Upper lobe of left lung (tissue), 4 donors: Measurements from ENCODE around the gene COL18A1.

Experiments
- CTCF ChIP-seq, 6 experiments: fragments of 450-650 bp in 4 of 6; fragments of 200-600 bp in 2 of 6; sonication (generic) in 2 of 6; IDR thresholded peaks; one replicate each; pipeline ENCODE4 v1.5.1; 2016 to 2019; ENCODE audit warnings: antibody characterized with exemption in 6 of 6
- EP300 ChIP-seq, 4 donors: sonication (generic); formaldehyde crosslinking; IDR thresholded peaks; one replicate each; pipeline ENCODE4 v1.5.1; 2017; ENCODE audit warnings: antibody characterized with exemption in 4 of 4, control low read depth in 2 of 4
- POLR2A ChIP-seq, 4 donors: fragments of 450-650 bp; IDR thresholded peaks; one replicate each; pipeline ENCODE4 v1.5.1; 2016 to 2017; ENCODE audit warnings: antibody characterized with exemption in 4 of 4, mild to moderate bottlenecking in 2 of 4
- POLR2AphosphoS5 ChIP-seq, 2 donors: sonication (generic); formaldehyde crosslinking; IDR thresholded peaks; one replicate each; pipeline ENCODE4 v1.5.1; 2017; ENCODE audit warnings: antibody characterized with exemption in 2 of 2

GRCh38 chr21:45417951-45418300, 13.0 kb downstream of the COL18A1 start:
- no peak for TF ChIP-seq CTCF (IDR thresholded peaks at IDR 0.05)
- no peak for TF ChIP-seq POLR2A (IDR thresholded peaks at IDR 0.05)
- TF ChIP-seq EP300 (IDR thresholded peaks at IDR 0.05) = no peak
- no peak for TF ChIP-seq POLR2AphosphoS5 (IDR thresholded peaks at IDR 0.05)
